Activated T-cell treated with anti-CD3 and anti-CD28 coated beads, Interleukin-2, amount 50 U/mL, for 72 hours (primary cell): ENCODE measurements around the gene AFG3L2. TPM values are rescaled to one million over a fixed set of nuclear protein-coding genes. Genes with fewer than 3 reads are reported as not detected.

Source experiments
- total RNA-seq, 2 donors: library from RNA; stranded (reverse); gene quantifications; one replicate each; pipeline ENCODE4 v1.2.3, GENCODE V29; 2022

Gene AFG3L2
- total RNA-seq, 2 donors from 2014 or later, result 45.7 to 56.7 TPM

Other genes with a start within 250 kb of the AFG3L2 start
- not detected for gene CIDEA, start 122.9 kb downstream of the AFG3L2 start, total RNA-seq
- 1 to 10 TPM; 4.3 to 5.2 TPM for gene TUBB6, start 69.0 kb downstream of the AFG3L2 start, total RNA-seq
- gene PRELID3A, start 30.7 kb upstream of the AFG3L2 start, total RNA-seq, result 1 to 10 TPM; 3.0 to 4.4 TPM